ENCODE results near the gene DOK3. TPM values are rescaled to one million over a fixed set of nuclear protein-coding genes. Genes with fewer than 3 reads are reported as not detected.

Gene DOK3
- total RNA-seq, 4 donors from 2014 or later = 2.1 to 52.0 (median 5.5) TPM

GRCh38 chr5:177495243-177496060 lies 14.2 kb downstream of the DOK3 start:
- Histone ChIP-seq H3K27me3 (no peaks in the 10 kb centered on the region), H3K9me3 (no peaks in the 10 kb centered on the region), H3K4me1 (peaks cover 7 to 56% (median 24%) of the 10 kb centered on the region in 4 donors), H3K4me3 (peak overlapping the region in 1 of 4 donors; percentile 64), H3K27ac (peak overlapping the region; percentile 60 to 91 (median 88)), H3K36me3 (peaks cover 0 to 15% (median 0%) of the 10 kb centered on the region in 3 donors)
- TF ChIP-seq POLR2A (IDR thresholded peaks at IDR 0.05) = no peak
- no peak for TF ChIP-seq CTCF (IDR thresholded peaks at IDR 0.05)
- DNase-seq = peak in 1 of 3 donors; percentile 66

- peak in 1 of 3 donors; percentile 63 for DNase-seq
- peak overlapping the region; percentile 60 to 91 (median 88) for H3K27ac ChIP-seq
- TF ChIP-seq POLR2A (IDR thresholded peaks at IDR 0.05) (no peak), CTCF (IDR thresholded peaks at IDR 0.05) (peak in 1 of 6 experiments; percentile 4)
- H3K9me3 ChIP-seq = no peaks in the 10 kb centered on the region
- H3K36me3 ChIP-seq = peaks cover 0 to 20% (median 0%) of the 10 kb centered on the region in 3 donors
- H3K4me1 ChIP-seq = peaks cover 7 to 58% (median 24%) of the 10 kb centered on the region in 4 donors
- H3K27me3 ChIP-seq = no peaks in the 10 kb centered on the region
- H3K4me3 ChIP-seq = peak overlapping the region in 1 of 4 donors; percentile 31
These were observed 15.1 kb downstream of the DOK3 start for GRCh38 chr5:177494346-177495195.

DNA sequence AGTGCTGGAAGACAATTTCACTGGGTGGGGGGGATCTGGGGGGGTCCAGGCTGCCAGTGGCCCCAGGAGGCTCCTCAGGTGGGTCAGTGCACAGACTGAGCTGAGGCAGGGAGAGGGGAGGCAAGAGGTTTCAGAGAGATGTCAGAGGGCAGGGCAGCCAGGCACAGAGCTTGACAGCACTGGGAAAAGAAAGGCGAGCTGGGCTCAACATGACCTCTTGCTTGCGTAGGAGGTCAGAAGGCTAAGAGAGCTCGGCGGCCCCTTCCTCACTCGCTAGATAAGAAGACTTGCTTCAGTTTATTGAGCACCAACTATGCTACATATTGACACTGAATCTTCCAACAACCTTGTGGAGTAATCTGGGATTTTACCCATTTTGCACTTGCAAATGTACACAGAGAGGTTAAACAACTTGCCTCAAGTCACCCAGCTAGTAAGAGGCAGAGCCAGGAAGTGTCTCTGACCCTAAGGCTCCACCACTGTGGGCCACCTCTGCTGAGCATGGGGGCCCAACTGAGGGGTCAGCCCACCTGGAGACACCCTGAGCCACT lies 15.8 kb downstream of the DOK3 start:
- Histone ChIP-seq H3K27me3 (no peaks in the 10 kb centered on the region), H3K4me3 (no peak overlapping the region), H3K27ac (peak overlapping the region in 3 of 4 donors; percentile 87 to 91 (median 90)), H3K4me1 (peaks cover 7 to 64% (median 24%) of the 10 kb centered on the region in 4 donors), H3K9me3 (no peaks in the 10 kb centered on the region), H3K36me3 (peaks cover 0 to 23% (median 0%) of the 10 kb centered on the region in 3 donors)
- TF ChIP-seq CTCF (IDR thresholded peaks at IDR 0.05) (no peak), POLR2A (IDR thresholded peaks at IDR 0.05) (no peak)
- no peak for DNase-seq

- no peak for DNase-seq
- Histone ChIP-seq H3K9me3 (no peaks in the 10 kb centered on the region), H3K27me3 (no peaks in the 10 kb centered on the region), H3K36me3 (peaks cover 0 to 29% (median 0%) of the 10 kb centered on the region in 3 donors), H3K27ac (peak overlapping the region in 1 of 4 donors; percentile 90), H3K4me3 (no peak overlapping the region), H3K4me1 (peaks cover 7 to 56% (median 23%) of the 10 kb centered on the region in 4 donors)
- TF ChIP-seq POLR2A (IDR thresholded peaks at IDR 0.05) = no peak
- no peak for TF ChIP-seq CTCF (IDR thresholded peaks at IDR 0.05)
These were observed 16.8 kb downstream of the DOK3 start for GRCh38 chr5:177492841-177493240.
